A673 (cell line): ENCODE results near the gene USP53.

Experiments used
- EZH2 ChIP-seq: fragments of 200-600 bp; sonication (generic); IDR thresholded peaks from 2 replicates; pipeline ENCODE4 v1.6.1; 2017; ENCODE audit warnings: borderline replicate concordance, low read depth, mild to moderate bottlenecking, mixed read lengths, antibody characterized with exemption, low read length; ENCODE audit not compliant: poor library complexity, severe bottlenecking
- TF ChIP-seq, protein P1 (sequence below): fragments of 300-800, 200-600 bp; sonication (generic); conservative IDR thresholded peaks from 2 replicates; pipeline ENCODE4 v1.5.1; 2017; ENCODE audit warnings: low read depth, mild to moderate bottlenecking, antibody characterized with exemption, low read length, moderate library complexity, mixed read lengths

DNA sequence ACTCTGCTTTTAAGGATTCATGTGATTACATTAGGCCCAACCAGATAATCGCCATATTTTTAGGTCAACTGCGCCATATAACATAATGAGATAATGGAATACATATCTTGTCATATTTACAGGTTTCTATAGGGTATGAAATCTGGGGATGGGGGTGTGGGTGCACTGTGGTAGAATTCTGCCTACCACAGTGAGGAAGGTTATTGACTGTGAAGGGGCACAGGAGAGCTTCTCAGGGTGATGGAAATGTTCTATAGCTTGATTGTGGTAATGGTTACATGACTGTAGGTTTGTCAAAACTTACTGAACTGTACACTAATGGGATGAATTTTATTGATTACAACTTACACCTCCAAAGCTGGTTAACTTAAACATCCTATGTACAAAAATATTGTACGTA, 15.9 kb downstream of the USP53 start:
- TF ChIP-seq, protein P1, sequence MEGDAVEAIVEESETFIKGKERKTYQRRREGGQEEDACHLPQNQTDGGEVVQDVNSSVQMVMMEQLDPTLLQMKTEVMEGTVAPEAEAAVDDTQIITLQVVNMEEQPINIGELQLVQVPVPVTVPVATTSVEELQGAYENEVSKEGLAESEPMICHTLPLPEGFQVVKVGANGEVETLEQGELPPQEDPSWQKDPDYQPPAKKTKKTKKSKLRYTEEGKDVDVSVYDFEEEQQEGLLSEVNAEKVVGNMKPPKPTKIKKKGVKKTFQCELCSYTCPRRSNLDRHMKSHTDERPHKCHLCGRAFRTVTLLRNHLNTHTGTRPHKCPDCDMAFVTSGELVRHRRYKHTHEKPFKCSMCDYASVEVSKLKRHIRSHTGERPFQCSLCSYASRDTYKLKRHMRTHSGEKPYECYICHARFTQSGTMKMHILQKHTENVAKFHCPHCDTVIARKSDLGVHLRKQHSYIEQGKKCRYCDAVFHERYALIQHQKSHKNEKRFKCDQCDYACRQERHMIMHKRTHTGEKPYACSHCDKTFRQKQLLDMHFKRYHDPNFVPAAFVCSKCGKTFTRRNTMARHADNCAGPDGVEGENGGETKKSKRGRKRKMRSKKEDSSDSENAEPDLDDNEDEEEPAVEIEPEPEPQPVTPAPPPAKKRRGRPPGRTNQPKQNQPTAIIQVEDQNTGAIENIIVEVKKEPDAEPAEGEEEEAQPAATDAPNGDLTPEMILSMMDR: no peak
- no peak for TF ChIP-seq EZH2
